DND-41 (cell line): ENCODE measurements around the gene PPM1M.
A peak's percentile ranks its signal among the peaks of the same experiment; 100 is the strongest.
"Not testable (repeated sequence)": the region's sequence is repeated elsewhere in the genome, so short reads cannot be mapped to it uniquely, and the experiment has no call there.

ENCODE experiments used
- ATAC-seq: fragments of 200-7000 bp; cut with Tn5 transposase; 3 replicates; pipeline ENCODE4 v1.9.1; 2021; ENCODE audit warnings: low read depth; ENCODE audit not compliant: insufficient read depth
- DNase-seq: peaks from one replicate; pipeline ENCODE4 v3.0.0-alpha.2; 2020
- H2AFZ ChIP-seq: 2 replicates; pipeline ENCODE4 v1.6.0; 2012; ENCODE audit warnings: low read depth, low read length
- H3K27ac ChIP-seq: 2 replicates; pipeline ENCODE4 v1.5.1; 2012; ENCODE audit warnings: low read length, inconsistent platforms
- H3K27me3 ChIP-seq: fragments of 200-600 bp; sonication (generic); 2 replicates; pipeline ENCODE4 v1.6.0; 2012; ENCODE audit warnings: low read length, mild to moderate bottlenecking, inconsistent platforms; ENCODE audit not compliant: insufficient read depth, poor library complexity
- H3K36me3 ChIP-seq: 2 replicates; pipeline ENCODE4 v1.5.1; 2012; ENCODE audit warnings: low read length, inconsistent platforms; ENCODE audit not compliant: insufficient read depth
- H3K4me1 ChIP-seq: 2 replicates; pipeline ENCODE4 v1.5.1; 2012; ENCODE audit warnings: mild to moderate bottlenecking, low read length; ENCODE audit not compliant: insufficient read depth
- H3K4me2 ChIP-seq: 2 replicates; pipeline ENCODE4 v1.6.0; 2012; ENCODE audit warnings: mild to moderate bottlenecking, moderate library complexity, low read length, inconsistent platforms; ENCODE audit not compliant: insufficient read depth
- H3K4me3 ChIP-seq, 2 experiments: fragments of 200-600 bp in 1 of 2; shearing (Covaris generic) in 1 of 2; 2 replicates each; pipeline ENCODE4 v1.5.1; 2012 to 2016; ENCODE audit warnings: inconsistent platforms in 2 of 2, low read length in 2 of 2, mild to moderate bottlenecking in 2 of 2, low read depth in 1 of 2, moderate library complexity in 1 of 2
- H3K79me2 ChIP-seq: 2 replicates; pipeline ENCODE4 v1.6.0; 2012; ENCODE audit warnings: low read length, inconsistent platforms; ENCODE audit not compliant: insufficient read depth
- H3K9ac ChIP-seq: 2 replicates; pipeline ENCODE4 v1.6.0; 2012; ENCODE audit warnings: low read depth, mild to moderate bottlenecking, inconsistent platforms, low read length, moderate library complexity
- H3K9me3 ChIP-seq: 2 replicates; pipeline ENCODE4 v1.5.1; 2012; ENCODE audit warnings: low read length, moderate library complexity, mild to moderate bottlenecking, inconsistent platforms; ENCODE audit not compliant: insufficient read depth, severe bottlenecking
- H4K20me1 ChIP-seq: 2 replicates; pipeline ENCODE4 v1.6.0; 2012; ENCODE audit warnings: low read length; ENCODE audit not compliant: insufficient read depth
- CTCF ChIP-seq: IDR thresholded peaks from 2 replicates; pipeline ENCODE4 v1.5.1; 2012; ENCODE audit warnings: borderline replicate concordance, low read length, moderate library complexity, mild to moderate bottlenecking; ENCODE audit not compliant: poor library complexity, severe bottlenecking; ENCODE audit errors: extremely low read depth
- EZH2 ChIP-seq: IDR thresholded peaks from 3 replicates; pipeline ENCODE4 v1.6.1; 2012; ENCODE audit warnings: borderline replicate concordance, low read depth, mild to moderate bottlenecking, moderate library complexity, low read length, inconsistent platforms; ENCODE audit not compliant: severe bottlenecking

The PPM1M gene

GRCh38 chr3:52268036-52268435 lies 22.5 kb downstream of the PPM1M start:
- no peak overlapping the region for H3K4me2 ChIP-seq
- no peak for ATAC-seq
- H3K79me2 ChIP-seq, result peaks cover 92% of the 10 kb centered on the region
- H3K27ac ChIP-seq, result no peak overlapping the region
- no peak for DNase-seq
- no peak overlapping the region for H3K4me3 ChIP-seq
- peaks cover 74% of the 10 kb centered on the region for H4K20me1 ChIP-seq
- H3K36me3 ChIP-seq, result peaks cover 93% of the 10 kb centered on the region
- H3K9me3 ChIP-seq, result no peaks in the 10 kb centered on the region
- H2AFZ ChIP-seq, result no peak overlapping the region
- no peaks in the 10 kb centered on the region for H3K27me3 ChIP-seq
- no peak overlapping the region for H3K9ac ChIP-seq
- H3K4me1 ChIP-seq, result peaks cover 6% of the 10 kb centered on the region; the same call in 1 of the 2 replicates
- TF ChIP-seq EZH2 (no peak), CTCF (no peak)

GRCh38 chr3:52269776-52270175 lies 24.2 kb downstream of the PPM1M start:
- Histone ChIP-seq H3K4me2 (no peak overlapping the region), H3K4me1 (peaks cover 20% of the 10 kb centered on the region), H2AFZ (no peak overlapping the region), H3K27me3 (no peaks in the 10 kb centered on the region), H3K79me2 (peaks cover 93% of the 10 kb centered on the region), H3K4me3 (no peak overlapping the region), H3K36me3 (peaks cover 92% of the 10 kb centered on the region), H3K9ac (no peak overlapping the region), H4K20me1 (peaks cover 78% of the 10 kb centered on the region), H3K9me3 (no peaks in the 10 kb centered on the region), H3K27ac (no peak overlapping the region)
- no peak for ATAC-seq
- no peak for DNase-seq
- TF ChIP-seq CTCF, result no peak
- TF ChIP-seq EZH2, result no peak

GRCh38 chr3:52270252-52270754 lies 24.7 kb downstream of the PPM1M start:
- Histone ChIP-seq H3K4me2 (peak overlapping the region; percentile 34; the same call in 1 of the 2 replicates), H3K9me3 (no peaks in the 10 kb centered on the region), H3K9ac (no peak overlapping the region), H3K79me2 (peaks cover 96% of the 10 kb centered on the region), H4K20me1 (peaks cover 80% of the 10 kb centered on the region), H3K4me1 (peaks cover 23% of the 10 kb centered on the region), H2AFZ (no peak overlapping the region), H3K36me3 (peaks cover 92% of the 10 kb centered on the region), H3K27me3 (no peaks in the 10 kb centered on the region), H3K27ac (no peak overlapping the region), H3K4me3 (no peak overlapping the region)
- DNase-seq (no peak), ATAC-seq (no peak)
- no peak for TF ChIP-seq CTCF
- no peak for TF ChIP-seq EZH2

- not testable (repeated sequence) for H3K9me3 ChIP-seq, H3K4me3 ChIP-seq, H3K27me3 ChIP-seq, DNase-seq, H3K4me2 ChIP-seq, H3K9ac ChIP-seq, ATAC-seq, H3K27ac ChIP-seq, H2AFZ ChIP-seq
- Histone ChIP-seq H3K79me2 (peaks cover 99% of the 10 kb centered on the region), H3K4me1 (peaks cover 41% of the 10 kb centered on the region), H3K36me3 (peaks cover 90% of the 10 kb centered on the region), H4K20me1 (peaks cover 88% of the 10 kb centered on the region)
These were observed 26.6 kb downstream of the PPM1M start for GRCh38 chr3:52272172-52272571.
